IPS DF 6.9 (cell line): ENCODE measurements around the gene LANCL2.

Experiments used
- DNase-seq: peaks from one replicate; pipeline ENCODE4 v3.0.0-alpha.2; 2013; ENCODE audit warnings: low read depth, low spot score
- H3K27ac ChIP-seq: one replicate; pipeline ENCODE4 v1.5.1; 2013; ENCODE audit warnings: low read length, control low read depth
- H3K27me3 ChIP-seq: 2 replicates; pipeline ENCODE4 v1.6.1; 2013; ENCODE audit warnings: mild to moderate bottlenecking, low read length; ENCODE audit not compliant: control insufficient read depth, insufficient read depth
- H3K36me3 ChIP-seq: 2 replicates; pipeline ENCODE4 v1.6.1; 2013; ENCODE audit warnings: low read length; ENCODE audit not compliant: control insufficient read depth, insufficient read depth
- H3K4me1 ChIP-seq: 2 replicates; pipeline ENCODE4 v1.6.1; 2013; ENCODE audit warnings: low read length; ENCODE audit not compliant: control insufficient read depth, insufficient read depth
- H3K4me3 ChIP-seq: 2 replicates; pipeline ENCODE4 v1.5.1; 2013; ENCODE audit warnings: mild to moderate bottlenecking, low read length
- H3K9me3 ChIP-seq: 2 replicates; pipeline ENCODE4 v1.6.1; 2013; ENCODE audit warnings: low read length, inconsistent platforms; ENCODE audit not compliant: control insufficient read depth, insufficient read depth
- WGBS: extraction: QIAGEN DNeasy Blood & Tissue Kit; methylation state at CpG from one replicate; pipeline ENCODE4 v1.1.7; 2013; ENCODE audit warnings: mixed read lengths, missing lambda C conversion rate; ENCODE audit not compliant: insufficient read length, insufficient coverage; 5-methylcytosine and 5-hydroxymethylcytosine counted together

Gene LANCL2

DNA sequence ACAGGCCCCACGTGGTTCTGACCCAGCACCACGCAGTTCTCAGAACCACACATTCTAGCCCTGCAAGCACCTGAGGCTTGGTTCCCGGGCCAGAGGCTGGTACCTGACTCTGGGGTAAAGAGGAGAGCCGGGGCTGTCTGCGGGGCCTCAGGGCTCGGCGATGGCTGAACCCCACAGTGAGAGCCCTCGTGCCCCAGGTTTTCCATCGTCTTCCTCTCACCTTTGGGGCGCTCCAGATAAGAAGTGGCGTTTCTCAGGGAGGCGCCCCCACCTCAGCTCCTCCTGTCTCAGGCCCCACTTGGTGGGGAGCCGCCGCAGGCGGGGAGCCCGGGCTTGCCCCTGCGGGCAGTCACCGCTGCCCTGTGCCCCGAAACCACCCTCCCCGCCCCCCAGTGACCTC is 2.2 kb upstream of the LANCL2 start:
- no peaks in the 10 kb centered on the region for H3K27me3 ChIP-seq
- WGBS, result no CpG with 5 or more reads among the region's 20 CpGs
- no peaks in the 10 kb centered on the region for H3K9me3 ChIP-seq
- no peak overlapping the region for H3K4me3 ChIP-seq
- no peaks in the 10 kb centered on the region for H3K36me3 ChIP-seq
- DNase-seq, result no peak
- H3K27ac ChIP-seq, result no peak overlapping the region
- H3K4me1 ChIP-seq, result no peaks in the 10 kb centered on the region

DNA sequence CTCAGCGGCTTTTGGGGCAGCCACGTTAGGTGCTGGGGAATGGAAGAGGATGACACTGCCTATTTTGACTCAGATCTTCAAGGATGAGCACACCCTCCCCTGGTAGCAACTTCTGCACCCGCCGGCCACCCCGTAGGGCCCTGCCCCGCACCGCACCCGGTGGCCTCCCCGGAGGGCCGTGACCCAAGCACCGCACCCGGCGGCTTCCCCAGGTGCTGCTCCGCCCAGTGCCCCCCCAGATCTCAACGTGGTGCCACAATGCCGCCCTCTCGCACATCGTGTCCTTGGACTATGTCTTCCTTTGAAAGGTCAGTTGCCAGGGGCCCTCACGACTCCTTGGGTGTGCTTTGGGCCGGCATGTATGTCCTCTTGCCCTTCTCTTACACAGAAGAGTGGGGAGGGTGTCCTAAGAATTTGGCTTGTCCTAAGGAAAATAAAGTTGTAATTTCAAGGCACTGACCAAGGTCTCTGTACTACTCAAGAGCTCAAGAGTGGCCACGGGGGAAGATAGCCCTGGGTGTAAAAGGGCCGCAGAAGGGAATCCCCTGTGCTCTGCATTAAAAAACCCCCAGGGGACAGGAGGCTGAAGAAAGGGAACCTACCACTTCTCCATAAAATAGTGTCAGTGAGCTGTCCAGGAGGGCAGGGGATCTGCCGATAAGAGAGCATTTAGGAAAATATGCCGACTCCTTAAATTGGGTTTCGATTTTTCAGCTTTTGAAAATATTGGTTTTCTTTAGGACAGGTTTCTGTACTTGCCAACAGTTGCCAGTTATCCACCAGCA is 1.6 kb upstream of the LANCL2 start:
- no CpG with 5 or more reads among the region's 25 CpGs for WGBS
- no peaks in the 10 kb centered on the region for H3K27me3 ChIP-seq
- no peak for DNase-seq
- no peaks in the 10 kb centered on the region for H3K4me1 ChIP-seq
- H3K4me3 ChIP-seq, result no peak overlapping the region
- no peak overlapping the region for H3K27ac ChIP-seq
- no peaks in the 10 kb centered on the region for H3K36me3 ChIP-seq
- no peaks in the 10 kb centered on the region for H3K9me3 ChIP-seq

DNA sequence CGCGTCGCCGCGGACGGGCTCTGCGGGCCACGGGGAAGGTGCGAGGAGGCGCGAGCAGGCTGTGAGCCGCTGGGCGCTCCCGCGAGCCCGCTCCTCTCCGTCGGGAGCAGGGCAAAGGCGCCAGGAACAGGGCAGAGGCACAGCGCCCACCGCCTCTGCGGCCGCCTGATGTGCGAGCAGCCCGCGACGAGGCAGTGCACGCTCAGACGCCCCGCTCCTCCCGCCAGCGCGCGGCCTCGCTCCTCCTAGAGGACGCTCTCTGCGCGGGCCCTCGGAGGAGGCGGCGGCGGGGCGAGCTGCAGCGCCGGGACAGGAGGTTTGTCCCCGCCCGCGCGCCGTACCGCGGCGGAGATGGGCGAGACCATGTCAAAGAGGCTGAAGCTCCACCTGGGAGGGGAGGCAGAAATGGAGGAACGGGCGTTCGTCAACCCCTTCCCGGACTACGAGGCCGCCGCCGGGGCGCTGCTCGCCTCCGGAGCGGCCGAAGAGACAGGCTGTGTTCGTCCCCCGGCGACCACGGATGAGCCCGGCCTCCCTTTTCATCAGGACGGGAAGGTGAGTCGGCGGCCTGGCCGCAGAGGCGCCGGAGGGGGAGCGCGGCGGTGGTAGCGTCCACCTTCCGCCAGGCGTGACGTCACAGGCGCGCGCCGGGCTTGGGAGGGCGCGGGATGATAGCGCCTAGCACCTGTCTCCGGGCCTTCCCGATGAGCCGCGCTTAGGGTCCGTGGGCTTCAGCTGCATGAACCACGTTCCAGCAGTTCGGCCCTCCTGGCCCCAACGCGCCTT is 731 bp downstream of the LANCL2 start:
- no CpG with 5 or more reads among the region's 101 CpGs for WGBS
- Histone ChIP-seq H3K27ac (no peak overlapping the region), H3K9me3 (no peaks in the 10 kb centered on the region), H3K4me1 (no peaks in the 10 kb centered on the region), H3K27me3 (no peaks in the 10 kb centered on the region), H3K36me3 (no peaks in the 10 kb centered on the region), H3K4me3 (peak overlapping the region; percentile 99)
- peak; percentile 64 for DNase-seq

DNA sequence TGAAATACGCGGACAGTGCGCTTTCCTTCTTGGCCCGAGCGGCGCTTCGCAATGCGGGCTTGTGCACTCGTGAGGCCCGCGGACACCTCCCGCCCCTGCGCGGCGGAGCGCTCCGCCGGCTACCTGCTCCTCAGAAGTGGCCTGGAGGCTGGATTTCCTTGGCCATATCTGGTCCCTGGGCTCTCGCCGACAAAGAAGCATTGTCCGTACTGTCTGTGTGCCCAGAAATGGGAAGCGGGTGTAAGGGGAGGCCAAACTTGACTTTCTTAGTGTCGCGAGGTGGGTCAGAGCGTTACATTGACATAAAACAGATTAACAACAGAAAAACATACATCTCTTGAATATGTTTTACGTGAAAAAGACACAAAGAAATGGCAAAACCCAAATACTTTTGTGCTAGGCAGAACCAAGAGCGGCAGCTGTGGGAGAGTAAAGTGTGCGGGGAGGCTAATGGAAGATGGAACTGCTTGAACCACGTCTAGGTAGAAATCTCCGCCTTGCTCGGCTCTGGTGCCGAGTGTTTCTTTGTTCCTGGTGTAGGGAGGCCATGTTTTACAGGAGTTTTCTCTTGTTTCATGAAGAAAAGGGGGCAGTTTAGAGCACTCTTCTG is 1.4 kb downstream of the LANCL2 start:
- H3K27me3 ChIP-seq, result no peaks in the 10 kb centered on the region
- H3K36me3 ChIP-seq, result no peaks in the 10 kb centered on the region
- peak overlapping the region; percentile 99 for H3K4me3 ChIP-seq
- H3K27ac ChIP-seq, result no peak overlapping the region
- H3K9me3 ChIP-seq, result no peaks in the 10 kb centered on the region
- H3K4me1 ChIP-seq, result no peaks in the 10 kb centered on the region
- no peak for DNase-seq
- no CpG with 5 or more reads among the region's 32 CpGs for WGBS

DNA sequence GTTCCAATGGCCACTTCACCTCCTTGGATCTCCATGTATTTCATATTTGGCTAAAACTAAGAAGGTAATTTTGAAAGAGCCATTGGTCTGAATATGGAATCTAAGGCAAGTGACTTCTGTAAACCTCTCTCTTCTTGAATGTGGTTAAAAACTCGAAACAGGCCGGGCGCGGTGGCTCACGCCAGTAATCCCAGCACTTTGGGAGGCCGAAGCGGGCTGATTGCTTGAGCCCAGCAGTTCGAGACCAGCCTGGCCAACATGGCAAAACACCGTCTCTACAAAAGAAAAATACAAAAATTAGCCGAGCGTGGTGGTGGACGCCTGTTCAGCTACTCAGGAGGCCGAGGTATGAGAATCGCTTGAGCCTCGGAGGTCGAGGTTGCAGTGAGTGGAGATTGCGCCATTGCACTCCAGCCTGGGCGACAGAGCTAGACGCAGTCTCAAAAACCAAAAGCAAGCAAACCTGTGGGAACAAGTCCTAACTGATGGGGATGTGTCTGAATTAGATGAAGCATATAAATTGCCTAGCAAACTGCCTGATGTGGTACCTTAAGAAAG is 2.2 kb downstream of the LANCL2 start:
- WGBS, result no CpG with 5 or more reads among the region's 19 CpGs
- Histone ChIP-seq H3K27ac (no peak overlapping the region), H3K27me3 (no peaks in the 10 kb centered on the region), H3K4me3 (no peak overlapping the region; the same call in 1 of the 2 replicates), H3K4me1 (no peaks in the 10 kb centered on the region), H3K36me3 (no peaks in the 10 kb centered on the region), H3K9me3 (no peaks in the 10 kb centered on the region)
- DNase-seq, result no peak

DNA sequence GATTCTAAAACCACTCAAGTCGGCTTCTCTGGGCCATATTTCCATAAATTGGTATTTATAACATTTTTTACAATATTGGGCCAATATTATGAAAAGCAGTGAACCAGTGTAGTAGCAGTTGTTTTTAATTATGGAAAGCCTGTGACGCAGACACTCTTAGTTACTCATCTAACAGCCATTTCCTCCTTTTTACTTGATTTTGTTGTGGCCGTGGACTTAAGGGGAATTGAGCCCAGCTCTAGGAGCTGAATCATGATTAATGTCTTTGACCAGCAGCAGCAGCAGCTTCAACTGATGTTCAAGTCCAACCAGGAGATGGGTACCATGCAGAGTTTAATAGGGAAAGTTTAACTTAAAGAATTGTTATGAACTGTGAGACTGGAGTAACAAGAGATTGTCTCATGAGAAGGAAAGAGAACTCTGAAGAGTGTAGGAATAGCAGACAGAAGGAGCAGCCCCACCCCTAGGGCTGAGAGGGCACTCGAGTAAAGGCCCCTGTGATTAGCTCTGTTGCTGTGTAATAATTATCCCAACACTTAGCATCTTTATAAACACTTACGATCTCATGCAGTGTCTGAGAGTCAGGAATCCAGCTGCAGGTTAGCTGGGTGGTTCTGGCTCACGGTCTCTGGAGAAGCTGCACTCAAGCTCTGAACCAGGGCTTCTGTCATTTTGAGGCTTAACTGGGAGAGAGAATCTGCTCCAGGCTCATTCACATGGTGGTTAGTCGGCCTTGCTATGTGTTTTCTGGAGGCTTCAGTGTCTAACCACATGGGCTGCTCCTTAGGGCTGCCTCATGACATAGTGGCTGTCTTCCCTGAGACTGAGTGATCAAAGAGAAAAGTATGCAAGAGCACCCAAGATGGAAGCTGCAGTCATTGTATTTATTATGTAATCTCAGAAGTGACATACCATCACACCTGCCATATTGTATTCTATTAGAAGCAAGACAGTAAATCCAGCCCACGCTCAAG is 4.6 kb downstream of the LANCL2 start:
- Histone ChIP-seq H3K4me1 (no peaks in the 10 kb centered on the region), H3K36me3 (no peaks in the 10 kb centered on the region), H3K4me3 (no peak overlapping the region), H3K9me3 (no peaks in the 10 kb centered on the region), H3K27me3 (no peaks in the 10 kb centered on the region), H3K27ac (no peak overlapping the region)
- DNase-seq, result no peak
- WGBS, result no CpG with 5 or more reads among the region's 8 CpGs

DNA sequence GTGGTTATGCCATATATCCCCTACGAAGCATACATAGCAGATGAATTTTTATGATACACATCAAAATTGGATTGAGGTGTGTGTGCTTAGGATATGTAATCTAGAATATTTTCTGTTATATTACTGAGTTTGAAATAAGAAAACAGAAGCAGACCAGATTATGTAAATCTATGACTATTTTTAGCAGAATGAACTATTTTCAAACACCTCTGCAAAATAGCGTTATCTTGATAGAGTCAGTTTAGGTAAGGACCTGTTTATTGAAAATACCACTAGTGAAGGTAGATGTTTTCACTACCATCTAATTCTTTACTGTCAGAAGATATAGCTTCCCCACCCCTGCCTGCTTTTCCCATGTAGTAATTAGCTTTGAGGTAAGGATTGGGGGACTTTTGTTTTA is 9.1 kb downstream of the LANCL2 start:
- H3K27me3 ChIP-seq, result no peaks in the 10 kb centered on the region
- DNase-seq, result no peak
- no peaks in the 10 kb centered on the region for H3K9me3 ChIP-seq
- H3K27ac ChIP-seq, result no peak overlapping the region
- no peaks in the 10 kb centered on the region for H3K4me1 ChIP-seq
- no peaks in the 10 kb centered on the region for H3K36me3 ChIP-seq
- WGBS, result no CpG with 5 or more reads among the region's 2 CpGs
- no peak overlapping the region for H3K4me3 ChIP-seq

DNA sequence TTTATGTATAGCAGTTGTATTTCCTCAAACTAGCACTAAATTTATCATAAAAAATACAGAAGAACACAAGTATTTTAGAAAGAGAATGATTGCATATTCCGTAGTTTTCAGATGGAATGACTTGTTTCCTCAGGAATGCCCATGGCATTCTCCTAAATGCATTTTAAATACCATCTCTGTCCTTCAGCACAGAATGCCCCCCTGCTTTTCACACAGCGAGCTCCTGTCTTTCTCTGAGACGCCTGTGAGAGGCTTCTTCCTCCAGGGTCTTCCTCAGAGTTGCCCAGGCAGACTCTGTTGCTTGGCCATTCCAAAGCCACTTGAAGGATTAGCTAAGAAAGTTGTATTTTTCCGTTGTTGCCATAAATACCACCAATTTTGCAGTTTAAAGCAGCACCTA is 10.1 kb downstream of the LANCL2 start:
- DNase-seq, result no peak
- Histone ChIP-seq H3K27me3 (no peaks in the 10 kb centered on the region), H3K27ac (no peak overlapping the region), H3K4me1 (no peaks in the 10 kb centered on the region), H3K4me3 (no peak overlapping the region), H3K9me3 (no peaks in the 10 kb centered on the region), H3K36me3 (no peaks in the 10 kb centered on the region)
- no CpG with 5 or more reads among the region's 4 CpGs for WGBS

DNA sequence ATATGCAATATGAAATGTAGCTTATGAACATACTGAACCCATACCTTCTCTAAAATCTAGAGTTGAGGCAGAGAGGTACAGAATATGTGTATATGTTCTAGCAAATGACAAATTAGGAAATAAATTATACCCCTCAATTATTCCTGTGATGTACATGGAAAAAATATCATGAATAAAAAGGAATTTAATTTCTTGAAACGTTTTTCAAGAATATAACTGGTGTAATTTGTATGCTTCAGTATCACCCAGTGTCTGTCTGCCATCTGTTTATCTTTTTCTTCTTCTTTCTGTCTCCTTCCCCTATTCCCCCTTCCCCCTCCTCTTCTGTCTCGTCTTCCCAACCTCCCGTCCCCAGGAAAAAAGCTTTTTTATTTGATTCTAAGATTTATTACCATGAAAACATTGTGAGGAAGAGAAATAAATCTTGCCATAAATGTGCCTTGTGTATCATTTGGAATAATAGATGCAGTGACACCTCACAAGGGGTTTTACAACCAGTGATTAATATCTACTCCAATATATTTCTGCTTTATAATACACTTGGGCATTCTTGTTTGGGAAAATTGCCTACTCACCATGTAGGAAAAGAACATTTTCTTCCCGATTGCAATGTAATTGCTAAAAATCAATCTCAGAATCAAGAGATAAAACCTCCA is 12.2 kb downstream of the LANCL2 start:
- H3K9me3 ChIP-seq, result no peaks in the 10 kb centered on the region
- H3K27me3 ChIP-seq, result no peaks in the 10 kb centered on the region
- no peaks in the 10 kb centered on the region; the same call in 1 of the 2 replicates for H3K4me1 ChIP-seq
- H3K36me3 ChIP-seq, result no peaks in the 10 kb centered on the region
- H3K27ac ChIP-seq, result no peak overlapping the region
- no peak for DNase-seq
- H3K4me3 ChIP-seq, result no peak overlapping the region
- no CpG with 5 or more reads among the region's 4 CpGs for WGBS
